ENCODE measurements around the gene ZIC2.

The ZIC2 gene

GRCh38 chr13:99960663-99961311 is 20.8 kb upstream of the ZIC2 start:
- no peak for DNase-seq

GRCh38 chr13:99961636-99962035 is 19.9 kb upstream of the ZIC2 start:
- DNase-seq, result no peak

- DNase-seq, result peak; percentile 36
These were observed 19.3 kb upstream of the ZIC2 start for GRCh38 chr13:99962242-99962641.

- no peak for DNase-seq
These were observed 17.7 kb upstream of the ZIC2 start for GRCh38 chr13:99963816-99964339.

DNA sequence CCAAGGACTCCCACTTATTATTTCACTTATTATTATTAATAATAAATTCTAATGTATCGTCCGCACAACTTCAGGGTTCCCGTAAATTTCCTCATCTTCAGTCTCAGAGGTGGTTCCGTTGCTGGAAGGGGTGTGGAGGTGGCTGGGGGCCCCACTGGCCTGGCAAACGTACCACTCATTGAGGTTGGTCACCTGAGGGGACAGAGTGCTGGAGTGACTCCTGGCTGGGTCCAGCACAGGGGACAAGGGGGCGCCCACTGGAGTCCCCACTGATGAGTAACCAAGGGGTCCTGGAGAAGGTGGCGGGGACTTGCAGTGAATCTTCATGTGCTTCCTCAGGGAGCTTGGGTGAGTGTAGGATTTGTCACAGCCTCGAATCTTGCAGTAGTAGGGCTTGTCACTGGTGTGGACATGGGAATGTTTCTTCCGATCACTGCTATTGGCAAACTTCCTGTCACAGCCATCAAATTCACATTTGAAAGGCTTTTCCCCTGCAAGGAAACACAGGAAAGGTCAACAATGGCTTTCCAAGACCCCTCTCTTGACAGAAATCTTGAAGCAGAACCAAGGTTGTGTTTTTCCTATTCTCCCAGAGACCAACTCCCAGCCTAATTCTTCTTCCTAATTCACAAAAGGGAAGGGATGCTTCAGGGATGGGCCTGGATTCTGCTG is 16.1 kb upstream of the ZIC2 start:
- no peak for DNase-seq

DNA sequence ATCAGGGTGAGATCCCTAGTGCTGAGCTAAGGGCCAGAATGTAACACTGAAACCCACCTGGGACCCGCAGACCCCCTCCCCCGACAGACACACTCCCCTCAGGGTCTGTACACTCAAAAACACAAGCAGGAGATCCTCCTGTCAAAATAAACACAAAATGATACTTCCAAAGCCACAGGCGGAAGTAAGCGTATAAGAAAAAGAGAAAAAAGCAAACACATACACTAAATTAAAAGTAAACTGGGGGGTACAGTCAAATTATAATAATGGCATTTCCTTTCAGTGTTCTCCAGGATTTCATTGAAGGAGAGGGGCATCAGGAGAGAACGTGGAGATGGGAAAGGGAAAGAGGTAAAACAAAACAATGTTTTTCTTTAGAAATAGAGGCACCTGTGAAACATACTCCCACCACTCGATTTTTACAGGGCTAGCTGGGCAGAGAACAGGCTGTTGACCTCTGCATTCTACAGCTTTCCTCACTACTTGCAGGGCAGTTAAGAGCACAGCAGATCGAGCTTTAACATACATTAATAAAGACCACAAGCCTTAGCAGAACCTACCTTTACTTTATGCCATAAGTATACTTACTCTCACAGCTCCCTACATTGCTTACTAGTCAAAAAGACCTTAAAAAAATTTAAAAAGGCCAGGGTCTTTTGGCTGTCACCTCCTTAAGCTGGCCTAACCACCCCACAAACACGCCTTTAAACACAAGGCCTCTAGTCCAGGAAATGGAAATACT is 15.3 kb upstream of the ZIC2 start:
- no peak for DNase-seq

DNA sequence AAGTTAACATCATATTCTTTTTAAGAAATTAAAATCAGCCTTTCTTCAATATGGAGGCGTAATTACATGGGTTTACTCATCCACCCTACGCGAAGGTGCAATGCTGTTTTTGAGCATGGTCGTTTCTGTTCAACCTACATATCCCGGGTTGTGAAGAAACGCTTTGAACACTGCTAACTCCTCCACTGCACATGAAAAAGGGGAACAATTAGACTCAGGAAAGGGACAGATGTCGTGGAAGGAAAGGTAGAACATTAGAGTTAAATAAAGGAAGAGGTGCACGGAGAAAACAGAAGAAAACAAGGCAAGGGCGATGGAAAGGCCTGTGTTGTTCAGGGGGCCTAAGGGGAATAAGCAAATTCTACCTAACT is 14.1 kb upstream of the ZIC2 start:
- no peak for DNase-seq

DNA sequence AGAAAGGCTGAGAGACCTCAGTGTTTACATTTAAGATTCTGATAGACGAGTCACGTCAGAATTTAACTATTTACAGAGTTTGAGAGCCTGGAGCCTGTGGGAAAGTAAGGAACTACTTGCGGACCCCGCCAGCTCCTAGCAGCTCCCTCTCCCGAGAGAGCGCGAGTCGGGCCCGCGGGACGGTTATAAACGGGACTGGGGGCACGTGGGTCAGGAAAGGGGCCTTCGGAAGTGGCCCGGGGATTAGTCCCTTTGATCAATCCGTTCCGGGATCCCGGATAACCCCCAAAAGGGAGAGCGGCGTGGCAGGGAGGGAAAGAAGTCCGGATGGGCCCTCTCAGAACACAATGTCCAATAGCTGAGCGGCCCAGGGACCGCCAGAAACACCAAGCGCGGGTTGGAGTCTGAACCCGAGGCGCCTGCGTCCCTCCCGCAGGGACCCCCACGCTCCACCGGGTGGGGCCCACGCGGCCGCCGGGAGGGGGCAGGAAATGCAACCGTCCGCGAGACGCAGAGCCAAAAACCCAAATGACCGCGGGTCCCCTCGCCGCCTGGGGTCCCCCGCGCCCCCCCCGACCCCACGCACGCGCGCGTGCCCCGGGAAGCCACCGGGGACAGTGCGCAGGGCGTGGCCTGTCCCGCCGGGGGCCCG is 13.6 kb upstream of the ZIC2 start:
- no peak for DNase-seq

- DNase-seq, result no peak
These were observed 12.8 kb upstream of the ZIC2 start for GRCh38 chr13:99968521-99969452.

DNA sequence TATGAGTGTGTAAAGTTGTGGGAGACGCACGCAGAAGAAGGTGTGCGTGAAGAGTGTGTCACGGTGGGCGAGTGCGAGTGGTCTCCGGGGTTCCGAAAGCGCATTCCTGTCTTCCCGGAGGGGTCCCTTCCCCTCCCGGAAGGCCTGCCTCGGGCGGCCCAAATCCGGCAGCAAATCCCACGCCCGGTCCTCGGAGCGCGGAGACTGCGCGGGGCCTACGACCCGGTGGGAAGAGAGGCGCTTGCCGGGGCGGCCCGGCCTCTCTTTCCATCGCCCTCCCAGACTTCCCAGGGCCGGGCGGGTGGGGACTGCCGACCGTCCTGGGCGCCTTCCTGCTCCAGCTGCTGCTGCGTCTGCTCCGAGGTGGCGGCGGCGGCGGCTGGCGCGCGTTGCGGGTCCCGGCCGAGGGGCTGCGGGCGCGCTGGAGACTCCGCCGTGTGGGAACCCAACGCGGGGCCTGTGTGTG is 12.1 kb upstream of the ZIC2 start:
- no peak for DNase-seq

GRCh38 chr13:99969919-99970650 is 11.5 kb upstream of the ZIC2 start:
- DNase-seq, result peak; percentile 73

DNA sequence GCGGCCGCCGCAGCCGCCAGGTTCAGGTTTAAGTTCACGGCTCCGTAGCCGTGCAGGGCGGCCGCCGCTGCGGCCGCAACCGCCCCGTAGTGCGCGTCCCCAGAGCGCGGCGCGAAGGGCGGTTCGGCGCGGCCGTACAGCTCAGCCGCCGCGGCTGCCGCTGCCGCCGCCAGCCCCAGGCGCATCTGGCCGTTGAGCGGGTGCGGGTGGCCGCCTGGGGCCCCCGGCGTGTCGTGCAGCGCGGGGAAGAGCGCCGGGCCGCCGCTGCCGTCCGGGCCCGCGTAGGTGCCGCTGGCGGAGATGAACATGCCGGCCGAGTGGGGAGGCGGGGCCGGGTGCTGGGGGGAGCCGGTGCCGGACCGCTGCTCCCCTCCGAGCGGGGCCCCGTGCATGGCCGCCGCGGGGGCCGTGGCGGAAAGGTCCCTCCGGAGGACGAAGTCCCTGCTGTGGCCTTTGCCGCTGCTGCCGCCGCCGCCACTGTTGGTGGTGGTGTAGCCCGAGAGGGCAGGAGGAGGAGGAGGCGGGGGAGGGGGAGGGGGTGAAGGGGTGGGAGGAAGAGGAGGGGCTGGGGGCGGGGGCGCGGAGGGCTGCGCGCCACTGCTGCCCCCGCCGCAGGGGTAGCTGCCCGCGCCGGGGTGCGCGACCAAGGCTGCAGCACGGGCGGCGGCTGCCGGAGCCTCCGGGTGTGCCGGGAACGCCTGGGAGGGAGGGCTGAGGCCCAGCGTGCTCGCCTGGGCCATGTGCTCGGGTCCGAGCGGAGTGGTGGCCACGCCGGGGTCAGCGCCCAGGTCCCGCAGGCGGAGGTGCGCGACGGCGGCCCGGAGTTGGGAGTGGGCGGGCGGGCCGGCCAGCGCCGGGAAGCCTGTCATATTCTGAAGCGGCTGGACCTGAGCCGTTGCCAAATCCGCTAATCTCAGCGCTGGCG is 10.7 kb upstream of the ZIC2 start:
- DNase-seq, result no peak

DNA sequence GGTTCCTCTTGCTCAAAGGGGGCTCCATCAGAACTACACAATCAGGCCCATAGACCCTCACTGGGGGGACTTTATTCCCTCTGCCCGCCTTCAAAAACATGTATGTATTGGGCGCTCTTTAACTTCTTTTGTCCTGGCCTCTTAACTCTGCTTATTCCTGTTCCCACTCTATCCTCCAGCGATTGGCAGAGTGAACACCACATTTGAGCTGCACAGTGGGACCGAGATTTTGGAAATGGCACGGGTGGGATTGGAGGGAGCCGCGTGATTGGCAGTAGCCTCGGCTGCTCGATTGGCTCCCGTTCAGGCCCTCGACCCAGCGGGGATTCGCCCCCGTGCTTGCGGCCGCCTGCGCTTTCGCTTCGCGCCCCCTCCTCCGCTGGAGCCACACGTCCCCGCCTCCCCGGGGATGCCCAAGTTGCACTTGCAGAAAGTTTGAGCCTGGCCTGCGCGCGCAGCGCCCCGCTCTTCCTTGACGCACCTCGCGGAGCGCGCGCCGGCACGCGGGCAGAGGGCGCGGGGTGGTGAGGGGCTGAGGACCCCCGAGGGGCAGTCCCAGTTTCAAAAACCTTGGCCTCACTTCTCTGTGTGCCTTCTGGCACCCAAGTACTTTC is 9.9 kb upstream of the ZIC2 start, which contains the start of gene ZIC5:
ZIC5 (minus strand) TSS at position 192 of the 614 bp plus-strand sequence; CDS start at position 28, 164 bp downstream.
- no peak for DNase-seq

DNA sequence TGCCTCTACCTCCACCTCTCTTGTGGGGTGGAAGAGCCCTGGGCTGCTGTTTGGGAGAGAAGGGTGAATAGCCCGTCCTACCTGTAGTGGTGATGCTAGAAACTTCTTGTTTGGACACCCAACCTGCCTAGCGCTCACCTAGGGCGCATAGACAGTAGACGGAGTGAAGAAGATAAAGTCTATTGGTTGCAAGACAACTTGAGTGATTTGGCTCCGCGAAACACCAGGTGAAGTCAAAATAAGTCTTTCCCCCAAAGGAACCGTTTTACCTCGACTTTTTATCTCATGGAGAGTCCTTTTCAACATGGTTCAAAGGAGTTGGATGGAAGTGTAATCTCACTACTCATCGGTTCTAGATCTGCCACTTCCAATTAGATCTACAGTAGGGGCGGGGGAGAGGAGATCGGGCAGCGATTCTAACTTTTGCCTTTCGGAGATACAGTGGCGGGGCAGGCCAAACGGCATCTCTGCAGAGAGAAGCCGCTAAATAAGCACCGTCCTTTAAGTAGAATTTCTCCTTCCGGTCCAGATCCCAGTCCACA is 9.3 kb upstream of the ZIC2 start:
- DNase-seq, result no peak

DNA sequence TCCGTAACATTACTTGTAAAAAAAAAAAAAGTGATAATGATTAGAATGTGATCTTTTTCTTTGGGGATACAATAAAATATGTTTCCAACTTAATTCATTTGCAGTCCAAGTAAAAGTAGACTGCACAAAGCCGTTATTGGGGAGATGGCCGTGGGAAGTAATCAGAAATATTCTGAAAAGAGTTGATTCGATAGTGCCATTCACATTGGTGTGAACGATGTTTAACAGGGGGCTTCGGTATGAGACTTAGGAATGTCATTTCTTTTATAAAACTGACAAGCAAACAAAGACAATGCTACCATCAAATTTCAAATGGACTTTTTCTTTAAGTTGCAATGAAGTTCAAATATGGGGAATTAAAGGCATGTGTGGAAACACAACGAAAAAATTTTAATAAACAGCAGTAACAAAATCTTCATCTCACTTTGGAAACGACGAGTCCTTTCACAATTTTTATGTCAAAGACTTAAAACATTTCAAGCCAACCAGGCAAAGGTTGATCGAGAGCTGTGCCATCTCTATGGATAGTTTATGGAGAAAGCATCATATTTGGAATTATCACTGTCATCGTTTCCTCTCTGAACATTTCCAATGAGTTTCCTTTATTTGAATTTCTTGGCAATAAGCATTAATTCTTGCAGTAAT is 8.3 kb upstream of the ZIC2 start:
- no peak for DNase-seq

DNA sequence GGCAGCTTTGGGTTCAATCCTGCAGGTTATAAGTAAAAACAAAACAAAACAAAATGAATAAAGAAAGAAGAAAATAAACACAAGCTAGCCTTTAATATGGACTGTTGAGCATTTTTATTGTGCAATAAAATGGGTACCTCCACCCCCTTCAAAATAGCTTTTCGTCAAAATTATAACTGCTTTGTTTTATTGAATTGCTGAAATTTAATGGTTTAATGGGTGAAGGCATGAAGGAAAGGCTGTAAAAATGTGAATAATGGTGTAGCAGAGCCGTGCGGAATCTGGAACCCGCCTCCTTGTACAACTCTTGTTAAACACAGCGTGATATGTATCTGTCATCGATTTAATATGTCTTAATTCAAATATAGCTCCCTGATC is 7.8 kb upstream of the ZIC2 start:
- DNase-seq, result no peak

- DNase-seq, result no peak
These were observed 7.2 kb upstream of the ZIC2 start for GRCh38 chr13:99974296-99974938.

GRCh38 chr13:99974939-99975561 is 6.5 kb upstream of the ZIC2 start:
- DNase-seq, result no peak

All from NCI-H774 (cell line).